ENCODE data around the gene ATXN1.
"Not testable (repeated sequence)": the region's sequence is repeated elsewhere in the genome, so short reads cannot be mapped to it uniquely, and the experiment has no call there.

The ATXN1 gene

DNA sequence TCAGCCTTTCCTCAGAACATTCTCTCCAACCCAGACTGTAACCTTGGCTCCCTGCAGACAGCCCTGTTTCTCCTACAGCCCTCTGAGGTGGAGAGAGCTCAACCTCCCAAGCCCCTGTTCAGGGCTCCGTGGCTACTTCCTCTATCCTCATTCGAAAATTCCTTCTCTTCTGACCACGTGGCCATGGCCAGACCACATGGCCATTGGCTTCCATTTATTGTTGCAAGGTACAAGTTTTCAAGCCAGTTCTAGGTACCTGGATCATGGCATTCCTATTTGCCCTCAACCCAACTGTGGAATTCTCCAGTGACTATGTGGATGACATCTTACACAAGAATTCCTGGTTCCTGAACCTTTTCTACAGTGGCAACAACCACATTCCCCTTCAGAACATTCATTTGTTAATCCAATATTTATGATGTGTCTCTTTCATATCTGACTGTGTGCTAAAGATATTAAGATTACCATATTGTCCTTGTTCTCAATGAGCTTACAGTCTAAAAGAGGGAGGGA is 361.0 kb downstream of the ATXN1 start:
- DNase-seq, result no peak

DNA sequence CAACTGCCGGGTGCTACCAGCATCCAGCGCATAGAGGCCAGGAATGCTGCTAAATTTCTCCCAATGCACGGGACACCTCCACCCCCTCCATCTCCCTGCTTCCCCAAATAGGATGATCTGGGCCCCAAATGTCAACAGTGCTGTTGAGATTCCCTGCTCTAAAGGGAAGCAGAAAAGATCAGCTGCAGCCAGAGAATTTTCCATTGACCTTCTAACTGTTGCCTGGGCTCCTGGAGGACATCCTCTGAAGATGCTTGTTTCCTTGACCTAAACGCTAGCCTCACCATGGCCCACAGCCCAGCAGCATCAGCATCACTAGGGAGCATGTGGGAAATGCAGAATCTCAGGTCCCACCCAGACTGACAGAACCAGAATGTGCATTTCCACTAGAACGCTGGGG is 361.6 kb downstream of the ATXN1 start:
- no peak for DNase-seq

DNA sequence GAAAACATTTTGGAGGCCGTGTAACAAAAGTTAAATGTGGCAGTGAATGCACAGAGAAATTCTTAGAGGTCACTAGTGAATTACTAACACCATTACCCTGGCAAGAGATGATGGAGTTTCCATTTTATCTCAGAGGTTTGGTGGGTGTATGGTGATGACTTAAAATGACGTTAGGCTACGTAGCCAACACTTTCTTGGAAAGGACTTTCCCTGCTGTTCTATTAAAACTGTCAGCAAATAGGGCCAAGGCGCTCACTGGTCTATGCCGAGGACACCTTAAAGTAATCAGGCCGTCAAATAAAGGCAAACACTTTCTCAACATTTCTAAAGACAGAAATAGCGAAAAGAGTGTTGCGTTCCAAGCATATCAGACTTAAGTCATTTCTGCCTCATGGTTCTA is 362.1 kb downstream of the ATXN1 start:
- DNase-seq, result no peak

DNA sequence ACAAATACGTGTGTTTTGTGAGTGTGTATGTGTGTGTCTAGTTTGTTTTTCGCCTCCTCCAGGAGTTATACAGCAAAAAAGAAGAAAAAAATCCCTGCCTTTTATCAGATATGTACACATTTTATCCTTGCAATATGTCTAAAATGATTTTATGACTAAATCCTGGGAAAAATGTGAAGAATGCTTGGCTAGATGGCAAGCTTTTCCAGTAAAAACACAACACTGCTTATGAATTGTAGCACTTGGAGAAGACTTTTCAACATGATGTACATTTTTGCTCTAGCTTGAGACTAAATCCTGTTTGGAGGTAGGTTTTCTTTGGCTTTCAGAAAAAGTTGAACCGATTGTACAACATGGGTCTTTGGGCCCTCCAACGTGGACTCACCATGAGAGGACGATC is 362.7 kb downstream of the ATXN1 start:
- no peak for DNase-seq

DNA sequence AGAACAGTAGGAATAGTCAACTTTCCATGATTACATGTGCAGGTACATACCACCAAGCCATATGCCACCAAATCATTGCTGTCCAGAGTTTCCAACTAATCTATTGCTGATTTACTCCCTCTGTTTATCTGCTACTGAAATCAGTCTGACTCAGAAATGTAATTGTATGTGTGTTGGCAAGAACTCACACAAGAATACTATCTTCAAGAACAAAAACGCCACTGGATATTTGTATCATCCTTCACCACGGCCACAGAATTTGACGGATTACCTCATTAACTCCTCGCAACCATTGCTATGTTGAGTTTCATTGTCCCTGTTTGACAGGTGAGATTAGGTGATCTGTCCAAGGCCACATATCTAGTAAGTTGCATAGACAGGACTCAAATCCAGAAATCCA is 363.6 kb downstream of the ATXN1 start:
- no peak for DNase-seq

DNA sequence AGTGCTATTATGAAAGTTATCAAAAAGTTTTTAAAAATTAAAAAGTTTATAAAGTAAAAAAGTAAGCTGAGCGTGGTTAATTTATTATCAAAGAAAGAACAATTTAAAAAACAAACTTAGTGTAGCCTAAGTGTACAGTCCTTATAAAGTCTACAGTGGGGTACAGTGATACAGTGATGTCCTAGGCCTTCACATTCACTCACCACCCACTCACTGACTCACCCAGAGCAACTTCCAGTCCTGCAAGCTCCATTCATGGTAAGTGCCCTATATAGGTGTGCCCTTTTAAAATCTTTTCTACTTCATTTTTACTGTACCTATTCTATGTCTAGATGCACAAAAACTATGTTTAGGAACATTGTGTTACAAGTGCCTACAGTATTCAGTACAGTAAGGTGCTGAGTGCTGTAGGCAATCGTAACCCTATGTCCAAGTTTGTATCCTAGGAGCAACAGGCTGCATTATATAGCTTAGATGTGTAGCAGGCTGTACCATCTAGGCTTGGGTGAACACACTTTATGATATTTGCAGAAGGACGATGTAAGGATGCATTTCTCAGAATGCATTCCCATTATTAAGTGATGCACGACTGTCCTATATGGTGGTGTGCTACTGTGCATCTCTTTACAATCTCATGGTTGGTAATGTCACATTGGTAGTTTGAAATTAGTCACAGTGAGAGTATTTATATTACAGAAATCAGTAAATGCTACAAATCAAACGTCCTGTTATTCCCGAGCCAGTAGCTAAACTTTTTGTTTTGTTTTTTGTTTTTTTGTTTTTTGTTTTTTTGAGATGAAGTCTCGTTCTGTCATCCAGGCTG is 364.6 kb downstream of the ATXN1 start:
- no peak for DNase-seq

DNA sequence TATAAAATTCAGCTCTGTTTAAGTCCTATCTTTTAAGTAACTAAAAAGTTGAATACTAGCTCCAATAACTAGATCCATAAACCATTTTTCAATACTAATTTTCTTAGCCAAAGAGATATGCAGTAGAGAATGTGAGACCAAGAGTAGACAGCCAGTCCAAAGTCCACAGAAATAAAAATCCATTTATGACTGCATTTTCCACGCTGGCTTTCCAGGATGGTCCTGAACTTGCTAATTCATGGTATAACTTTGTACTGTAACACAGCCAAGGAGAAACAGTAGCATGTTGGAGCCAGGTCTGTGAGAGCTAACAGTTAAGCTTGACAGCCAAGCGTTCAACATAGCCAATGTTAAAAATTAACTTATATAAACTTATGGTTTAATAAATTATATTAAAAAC is 366.6 kb downstream of the ATXN1 start:
- DNase-seq, result no peak

DNA sequence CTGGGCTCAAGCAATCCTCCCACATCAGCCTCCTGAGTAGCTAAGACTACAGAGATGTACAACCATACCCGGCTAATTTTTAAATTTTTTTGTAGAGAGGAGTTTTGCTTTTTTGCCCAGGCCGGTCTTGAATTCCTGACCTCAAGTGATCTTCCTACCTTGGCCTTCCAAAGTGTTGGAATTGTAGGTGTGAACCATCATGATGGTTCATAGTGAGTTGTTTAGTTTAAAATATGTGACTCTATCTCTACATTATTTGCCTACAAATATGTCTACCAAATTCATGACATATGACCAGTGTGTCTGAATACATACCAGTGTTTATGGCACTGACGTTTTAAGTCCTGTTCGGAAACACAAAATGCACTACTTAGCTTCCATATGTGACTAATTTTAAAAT is 367.9 kb downstream of the ATXN1 start:
- no peak for DNase-seq

DNA sequence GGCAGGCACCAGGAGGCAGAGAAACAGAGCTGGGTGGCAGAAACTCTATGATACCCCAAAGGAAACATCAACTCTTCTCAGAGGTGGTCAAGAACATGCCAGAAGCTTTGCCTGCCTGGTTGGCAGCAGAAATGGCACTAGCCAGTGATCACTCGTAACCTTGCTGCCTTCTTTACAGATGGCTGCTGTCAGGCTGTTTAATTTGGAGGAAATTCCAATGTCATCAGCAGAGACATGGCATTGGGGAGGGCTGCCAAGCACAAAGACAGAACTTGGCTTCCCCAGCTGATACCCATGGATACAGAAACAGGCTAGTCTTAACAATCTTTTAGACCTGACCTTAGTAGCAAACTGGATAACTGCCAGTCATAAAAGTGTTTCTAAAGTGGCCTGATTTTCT is 369.2 kb downstream of the ATXN1 start:
- DNase-seq, result no peak

DNA sequence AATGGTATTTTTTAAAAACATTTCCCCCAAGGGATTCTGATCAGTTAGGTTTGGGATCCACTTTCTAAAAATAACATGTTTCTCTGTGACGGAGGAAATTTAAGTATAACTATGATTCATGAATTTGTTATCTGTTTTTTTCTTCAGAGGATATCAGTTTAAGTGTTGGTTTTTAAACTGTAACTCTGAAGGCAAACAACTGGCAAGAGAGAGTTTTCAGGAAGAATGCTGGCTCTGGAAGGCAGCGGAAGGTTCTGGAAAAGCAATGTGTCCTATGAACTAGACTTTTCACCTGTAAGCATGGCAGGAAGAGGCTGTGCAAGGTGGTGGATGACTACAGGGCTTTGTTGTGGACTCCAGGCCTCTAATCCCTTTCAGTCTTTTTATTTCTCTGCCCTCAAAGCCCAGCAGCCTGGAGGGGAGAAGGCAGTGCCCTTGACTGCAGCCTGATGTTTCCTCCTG is 369.8 kb downstream of the ATXN1 start:
- DNase-seq, result no peak

DNA sequence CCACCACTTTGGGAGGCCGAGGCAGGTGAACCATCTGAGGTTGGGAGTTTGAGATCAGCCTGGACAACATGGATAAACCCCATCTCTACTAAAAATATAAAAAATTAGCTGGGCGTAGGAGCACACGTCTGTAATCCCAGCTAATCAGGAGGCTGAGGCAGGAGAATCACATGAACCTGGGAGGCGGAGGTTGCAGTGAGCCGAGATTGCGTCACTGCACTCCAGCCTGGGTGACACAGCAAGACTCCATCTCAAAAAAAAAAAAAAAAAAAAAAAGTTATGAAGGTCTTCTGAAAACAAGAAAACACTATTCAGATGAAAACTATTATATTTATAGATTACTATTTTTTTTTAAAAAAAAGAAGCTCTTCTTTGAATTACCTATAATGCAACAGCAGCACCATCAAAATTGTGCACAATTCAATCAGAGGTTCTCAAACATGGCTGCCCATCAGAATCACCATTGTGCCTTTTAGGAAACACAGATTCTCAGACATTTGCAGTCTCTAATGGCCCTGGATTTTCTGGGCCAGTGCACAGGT is 370.3 kb downstream of the ATXN1 start:
- DNase-seq, result not testable (repeated sequence)

DNA sequence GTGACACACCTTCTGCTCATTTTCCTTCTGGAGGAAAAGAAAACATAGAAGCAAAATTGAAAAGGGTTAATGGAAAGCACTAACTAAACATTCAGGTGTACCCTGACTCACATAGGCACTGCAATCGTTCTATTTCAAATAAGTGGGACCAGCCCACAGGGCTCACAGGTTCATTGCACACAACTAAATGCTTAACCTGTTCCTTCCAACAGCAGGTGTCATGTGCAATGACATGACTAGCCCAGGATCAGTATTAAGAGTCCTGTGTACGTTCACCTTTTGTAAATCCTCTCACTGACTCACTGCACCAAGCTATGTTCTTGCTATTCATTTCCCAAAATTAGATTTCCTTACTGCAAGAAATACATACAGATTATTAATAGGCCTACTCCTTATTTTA is 371.6 kb downstream of the ATXN1 start:
- no peak for DNase-seq

DNA sequence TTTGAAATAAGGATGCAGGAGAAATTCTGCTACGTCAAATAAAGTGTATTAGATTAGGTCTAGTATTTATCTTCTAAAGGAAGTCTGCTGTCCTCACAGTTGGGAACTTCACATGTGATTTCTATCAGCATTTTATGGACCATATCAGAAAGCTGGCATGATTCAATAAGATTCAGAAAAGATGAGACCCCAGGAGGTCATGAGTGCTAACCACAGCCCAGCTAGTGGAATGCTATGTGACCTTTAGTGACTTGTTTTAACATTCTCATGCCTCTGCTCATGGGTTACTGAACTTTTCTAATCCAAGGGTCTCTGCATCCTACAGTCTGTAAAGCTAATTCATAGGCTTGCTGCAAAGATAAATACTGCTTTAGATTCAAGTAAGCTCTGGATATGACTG is 372.8 kb downstream of the ATXN1 start:
- no peak for DNase-seq

DNA sequence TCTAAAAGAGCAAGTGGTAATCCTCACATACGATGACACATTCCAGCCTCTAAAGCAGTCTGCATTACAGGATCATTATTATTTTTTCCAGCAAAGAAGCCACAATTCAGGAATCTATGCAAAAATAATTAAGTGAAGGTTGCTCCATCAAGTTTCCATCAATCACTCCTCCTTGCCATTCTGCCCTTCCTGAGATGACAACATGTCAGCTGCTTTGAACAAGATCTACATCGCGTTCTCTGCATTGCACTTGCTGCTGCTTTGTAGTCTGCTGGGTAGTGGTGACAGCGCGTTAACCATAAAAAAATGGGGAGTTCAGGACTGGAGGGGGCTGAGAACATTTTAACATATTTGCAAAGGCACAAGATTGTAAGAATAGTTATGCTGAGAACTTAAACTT is 375.2 kb downstream of the ATXN1 start:
- no peak for DNase-seq

DNA sequence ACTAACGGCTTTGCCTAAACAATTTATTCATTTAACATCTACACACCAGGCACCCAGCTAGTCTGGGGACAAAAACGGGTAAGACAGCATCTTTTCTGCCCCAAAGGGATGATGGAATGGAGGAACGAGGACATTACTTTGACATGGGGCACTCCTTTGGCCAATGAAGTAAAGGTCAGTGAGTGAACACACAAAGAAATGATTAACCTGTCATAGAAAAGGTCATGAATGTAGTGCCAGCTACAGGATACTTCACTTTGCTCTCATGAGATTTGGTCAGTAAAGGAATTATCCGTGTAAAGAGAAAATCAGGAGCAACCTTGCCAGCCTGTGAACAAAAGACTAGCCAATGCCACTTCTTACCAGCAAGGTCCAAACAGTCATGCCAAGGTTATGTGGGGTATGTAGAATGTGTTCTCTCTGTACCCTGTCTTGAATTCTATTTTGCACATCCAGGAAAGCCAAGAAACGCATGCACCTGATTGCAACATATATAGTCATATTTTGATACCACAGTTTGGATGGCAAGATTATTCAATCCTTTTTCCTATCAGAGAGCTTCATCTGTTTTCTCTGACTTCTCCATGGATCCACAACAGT is 377.6 kb downstream of the ATXN1 start:
- DNase-seq, result no peak

DNA sequence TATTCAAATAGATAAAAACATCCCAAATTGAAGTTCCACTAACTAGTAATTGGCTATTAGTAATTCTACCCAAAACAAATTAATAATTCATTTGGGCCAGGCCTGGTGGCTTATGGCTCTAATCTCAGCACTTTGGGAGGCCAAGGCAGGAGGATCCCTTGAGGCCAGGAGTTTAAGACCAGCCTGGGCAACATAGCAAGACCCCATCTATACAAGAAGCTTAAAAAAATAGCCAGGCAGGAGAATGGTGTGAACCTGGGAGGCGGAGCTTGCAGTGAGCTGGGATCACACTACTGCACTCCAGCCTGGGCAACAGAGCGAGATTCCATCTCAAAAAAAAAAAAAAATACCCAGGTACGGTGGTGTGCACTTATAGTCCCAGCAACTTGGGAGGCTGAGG is 379.3 kb downstream of the ATXN1 start:
- not testable (repeated sequence) for DNase-seq

DNA sequence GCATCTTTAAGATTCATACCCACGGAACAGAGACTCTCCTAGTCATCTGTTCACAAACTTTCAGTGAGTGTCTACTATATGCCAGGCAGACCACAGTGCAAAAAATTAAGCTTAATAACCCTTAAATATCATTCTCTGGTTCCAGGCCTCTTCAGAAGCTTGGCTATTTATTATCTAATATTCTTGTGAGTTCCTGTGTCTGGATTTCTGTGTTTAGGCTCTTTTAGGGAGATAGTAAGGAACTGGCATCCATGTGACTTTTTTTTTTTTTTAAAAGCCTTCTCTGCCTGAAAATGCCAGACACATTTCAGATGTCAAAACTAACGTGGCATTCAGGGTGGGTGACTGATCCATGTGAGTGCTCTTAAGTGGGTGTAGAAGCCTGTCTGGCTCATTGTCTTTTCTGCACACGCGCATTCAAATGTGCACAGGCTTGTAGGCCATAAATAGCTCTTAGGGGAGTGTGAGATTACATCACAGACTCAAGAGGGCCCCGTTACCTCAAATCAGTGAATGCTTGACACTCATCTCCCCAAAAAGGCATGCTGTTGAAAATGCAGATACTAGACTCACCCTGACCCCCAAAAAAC is 380.9 kb downstream of the ATXN1 start:
- no peak for DNase-seq

DNA sequence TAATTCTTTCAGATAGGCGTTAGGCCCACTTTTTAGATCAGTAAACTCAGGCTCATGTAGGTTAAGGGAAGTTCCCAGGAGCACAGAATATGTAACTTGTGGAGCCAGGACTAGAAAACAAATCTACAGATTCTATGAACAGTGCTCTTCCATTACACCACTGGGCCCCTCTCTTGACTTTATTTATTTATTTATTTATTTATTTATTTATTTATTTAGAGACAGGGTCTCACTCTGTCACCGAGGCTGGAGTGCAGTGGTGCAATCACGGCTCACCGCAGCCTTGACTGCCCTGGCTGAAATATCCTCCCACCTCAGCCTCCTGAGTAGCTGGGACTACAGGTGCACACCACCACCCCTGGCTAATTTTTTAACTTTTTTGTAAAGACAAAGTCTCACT is 382.9 kb downstream of the ATXN1 start:
- not testable (repeated sequence) for DNase-seq

DNA sequence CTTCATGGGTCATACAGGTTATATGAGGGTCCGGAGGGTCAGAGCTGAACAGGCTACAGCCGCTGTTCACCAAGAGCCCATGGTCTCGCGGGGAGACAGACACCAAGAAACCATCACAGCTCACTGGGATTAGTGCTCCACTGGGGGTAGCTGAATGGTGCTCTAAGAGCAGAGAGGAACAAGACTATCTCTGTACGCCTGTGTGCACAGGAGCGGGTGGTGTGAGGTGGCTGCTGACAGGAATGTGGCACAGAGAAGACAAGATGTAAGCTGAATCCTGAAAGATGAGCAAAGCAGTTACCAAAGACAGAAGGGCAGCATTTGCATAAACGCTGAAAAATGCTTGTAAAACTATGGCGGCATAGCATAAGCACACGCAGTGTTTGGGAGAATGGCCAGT is 383.8 kb downstream of the ATXN1 start:
- DNase-seq, result no peak

DNA sequence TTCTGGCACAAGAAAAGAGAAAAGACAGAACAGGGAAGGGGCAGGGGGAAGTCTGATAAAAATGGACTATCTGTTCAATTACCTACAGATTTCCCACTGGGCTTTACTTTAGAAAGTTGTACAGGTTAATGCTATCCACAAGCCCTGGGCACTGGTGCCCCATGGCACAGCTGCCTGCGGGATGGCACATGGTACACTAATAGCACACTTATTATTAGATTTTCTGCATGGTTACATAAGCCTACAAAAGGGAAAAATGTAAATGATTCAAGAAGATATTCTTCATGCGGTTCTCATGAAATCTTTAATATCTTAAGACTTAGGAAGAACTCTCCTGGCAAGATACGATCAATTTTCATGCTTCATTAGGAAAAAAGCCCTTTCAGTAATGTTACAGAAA is 385.4 kb downstream of the ATXN1 start:
- no peak for DNase-seq

DNA sequence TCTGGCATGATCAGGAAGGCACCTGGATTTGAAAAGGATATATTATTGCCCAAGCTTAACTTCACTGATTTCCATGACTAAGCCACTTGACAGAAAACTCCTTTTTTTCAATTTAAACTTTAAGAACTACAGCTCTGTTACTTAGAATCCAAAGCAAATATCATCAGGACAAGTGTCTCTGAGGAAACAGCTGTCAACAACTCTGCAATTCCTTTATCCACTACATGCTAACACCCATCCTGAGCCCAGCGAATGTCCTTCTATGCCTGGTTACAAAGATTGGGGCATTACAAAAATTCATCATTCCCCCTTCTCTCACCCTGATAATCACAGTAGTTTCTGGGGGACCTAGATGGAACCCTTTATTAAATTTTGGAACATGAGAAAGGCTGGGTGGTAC is 386.1 kb downstream of the ATXN1 start:
- DNase-seq, result no peak

DNA sequence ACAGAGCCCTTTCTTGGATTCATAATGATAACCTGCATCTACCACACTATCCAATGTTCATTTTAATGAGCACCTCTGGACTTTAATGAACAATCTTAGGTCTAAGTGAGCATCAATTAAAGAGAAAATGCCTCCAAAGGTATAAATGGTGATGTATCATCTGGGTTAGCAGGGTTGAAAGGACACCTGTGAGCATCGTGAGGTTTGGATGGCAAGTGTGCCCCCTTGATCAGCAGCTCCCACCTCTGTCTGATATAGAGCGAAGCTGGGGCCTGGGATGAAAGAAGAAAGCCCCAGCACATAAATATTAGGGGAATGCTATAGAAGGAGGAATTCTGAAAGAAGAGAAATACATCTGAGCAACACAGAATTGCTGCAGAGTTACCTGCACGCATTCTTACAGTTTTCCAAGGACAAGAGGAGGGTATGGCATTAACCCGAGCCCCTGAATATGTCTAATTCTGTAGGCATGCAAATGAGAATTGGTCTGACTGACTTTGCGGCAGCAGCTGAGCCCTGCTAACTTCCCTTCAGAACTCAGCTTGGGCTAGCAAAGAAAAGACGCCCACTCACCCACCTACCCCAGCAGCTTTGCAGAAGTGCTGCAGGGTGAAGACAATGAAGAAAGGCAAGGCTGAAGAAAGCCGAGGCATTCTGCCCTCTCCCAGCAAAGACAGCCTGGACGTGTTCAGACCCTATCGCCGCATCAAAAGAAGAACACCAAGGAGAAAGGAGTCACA is 386.6 kb downstream of the ATXN1 start:
- DNase-seq, result peak; percentile 78

DNA sequence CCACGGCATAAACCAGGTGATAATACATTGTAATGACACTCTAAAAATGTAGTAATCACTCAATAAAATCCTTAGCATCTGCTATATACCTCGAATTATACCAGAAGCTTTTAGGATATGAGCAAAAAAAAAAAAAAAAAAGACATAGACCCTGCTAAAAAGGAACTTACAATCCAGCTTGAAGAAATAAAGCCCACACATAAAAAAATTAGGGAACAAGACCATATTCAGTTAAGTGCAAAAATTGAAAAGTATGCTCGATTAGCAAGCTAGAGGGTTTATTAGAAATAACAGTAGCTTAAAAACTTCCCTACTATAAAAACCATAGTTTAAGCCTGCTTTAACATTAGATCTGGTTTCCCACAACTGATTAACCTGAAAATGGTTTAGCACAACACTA is 387.2 kb downstream of the ATXN1 start:
- no peak for DNase-seq

Data from suppressor macrophage treated with lipopolysaccharide for 4 hours (primary cell).